ENCODE results near the gene ATRN. TPM values are rescaled to one million over a fixed set of nuclear protein-coding genes. Genes with fewer than 3 reads are reported as not detected.

The ATRN gene
- total and polyA plus RNA-seq, 2 of the 8 experiments (the other 6 are each of a cell fraction or from before 2014, with no cell fraction given): 12.0 to 17.4 TPM

DNA sequence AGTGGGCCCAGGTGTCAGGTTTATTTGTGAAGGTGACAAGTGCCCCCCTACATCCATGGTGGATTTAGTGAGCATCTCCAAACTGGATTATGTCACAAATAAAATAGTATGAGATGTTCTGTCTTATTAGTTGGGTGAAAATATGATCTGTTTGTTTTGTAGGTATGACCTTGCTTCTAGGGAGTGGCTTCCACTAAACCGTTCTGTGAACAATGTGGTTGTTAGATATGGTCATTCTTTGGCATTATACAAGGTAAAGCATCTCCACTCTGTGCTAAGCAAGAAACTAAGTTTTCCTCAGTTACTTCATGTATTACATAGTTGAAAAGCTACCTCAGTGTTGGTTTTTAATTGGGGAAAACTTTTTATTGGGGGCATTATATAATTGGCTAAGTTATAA is 88.4 kb downstream of the ATRN start:
- Histone ChIP-seq H3K23me2 (ENCODE audit: low read depth, low read length) (no peaks in the 10 kb centered on the region), H3K27ac (ENCODE audit: low read depth, low read length) (no peak overlapping the region), H3K9ac (replicated peaks in 1 of 4; ENCODE audit: extremely low read depth in 1 of 4, low read depth in 3 of 4, low read length in 3 of 4) (no peak overlapping the region), H3K56ac (replicated peaks; ENCODE audit: insufficient read length, low read depth, low read length) (no peak overlapping the region), H3K4me1 (replicated peaks in 1 of 4; ENCODE audit: control insufficient read depth in 3 of 4, insufficient read depth in 4 of 4, low read length in 3 of 4) (no peaks in the 10 kb centered on the region), H4K8ac (ENCODE audit: extremely low read depth, insufficient read depth, low read length) (no peak overlapping the region), H3K4me2 (ENCODE audit: insufficient read depth in 1 of 2, low read depth in 2 of 2, low read length in 2 of 2) (no peak overlapping the region), H3K79me1 (ENCODE audit: low read depth, low read length) (no peaks in the 10 kb centered on the region), H3K4ac (replicated peaks; ENCODE audit: insufficient read length, low read depth, low read length) (no peak overlapping the region), H3K23ac (ENCODE audit: insufficient read length) (no peak overlapping the region), H3K14ac (ENCODE audit: insufficient read length) (no peak overlapping the region), H3K9me3 (ENCODE audit: insufficient read depth in 2 of 2, low read depth in 1 of 2, low read length in 1 of 2) (no peaks in the 10 kb centered on the region), H4K5ac (ENCODE audit: insufficient read length, low read depth, low read length) (no peak overlapping the region), H4K91ac (replicated peaks; ENCODE audit: insufficient read length, low read length) (no peak overlapping the region), H3K4me3 (ENCODE audit: extremely low read depth in 1 of 4, insufficient read depth in 2 of 4, low read depth in 3 of 4, low read length in 4 of 4) (no peak overlapping the region), H4K20me1 (replicated peaks in 1 of 2; ENCODE audit: control insufficient read depth in 1 of 2, insufficient read depth in 2 of 2, low read length in 2 of 2) (peaks cover 0 to 3% of the 10 kb centered on the region in 2 experiments), H2BK12ac (ENCODE audit: low read depth, low read length) (no peak overlapping the region), H3K27me3 (replicated peaks in 1 of 4; ENCODE audit: control insufficient read depth in 3 of 4, extremely low read depth in 1 of 4, insufficient read depth in 3 of 4, low read length in 3 of 4) (no peaks in the 10 kb centered on the region), H2AK5ac (ENCODE audit: low read depth, low read length) (no peak overlapping the region), H2BK5ac (ENCODE audit: low read depth, low read length) (no peak overlapping the region), H2BK20ac (ENCODE audit: low read length) (no peak overlapping the region), H3K36me3 (ENCODE audit: control insufficient read depth in 2 of 4, insufficient read depth in 4 of 4, low read length in 3 of 4) (no peaks in the 10 kb centered on the region), H3K18ac (ENCODE audit: extremely low read depth, low read length) (no peak overlapping the region), H2AFZ (ENCODE audit: low read length) (no peak overlapping the region), H2BK15ac (ENCODE audit: low read length) (no peak overlapping the region), H3K79me2 (ENCODE audit: control insufficient read depth in 1 of 2, insufficient read depth in 2 of 2, low read length in 2 of 2) (no peaks in the 10 kb centered on the region), H2BK120ac (replicated peaks; ENCODE audit: low read depth, low read length) (no peak overlapping the region)
- 92% methylated on average over 1 of the region's 1 CpG; no CpG with 5 or more reads in 1 of the 2 experiments for WGBS, 2 experiments (ENCODE audit: extremely low coverage in 1 of 2, insufficient coverage in 1 of 2, insufficient read length in 1 of 2, insufficient replicate concordance in 2 of 2, low coverage in 1 of 2, low lambda C conversion rate in 2 of 2, missing lambda C conversion rate in 1 of 2)
- ChIA-PET CTCF (ENCODE audit: partially characterized antibody) (interaction anchor here (0.5 to 2.4 kb wide), 3 partner anchors 137 to 358 kb away, joined by 3 to 6 read pairs (median 4); no protein-coding TSS in a partner anchor), POLR2A (ENCODE audit: partially characterized antibody) (no interaction called here)
- peak; percentile 45 for FAIRE-seq
- no peak for DNase-seq (ENCODE audit: low read depth in 1 of 2, low spot score in 2 of 2)
- TF ChIP-seq CBX8 (IDR thresholded peaks at IDR 0.05; ENCODE audit: borderline replicate concordance, low read depth, low read length) (no peak), NANOG (IDR thresholded peaks at IDR 0.05; ENCODE audit: insufficient read depth, low read depth, low read length, poor library complexity, severe bottlenecking) (no peak), POLR2AphosphoS5 (IDR thresholded peaks at IDR 0.05; ENCODE audit: low read depth, low read length) (no peak), SP1 (IDR thresholded peaks at IDR 0.05; ENCODE audit: low read depth, low read length) (no peak), EZH2 (IDR thresholded peaks at IDR 0.05; ENCODE audit: low read depth, low read length, severe bottlenecking) (no peak), ASH2L (IDR thresholded peaks at IDR 0.05; ENCODE audit: low read length) (no peak), CHD1 (IDR thresholded peaks at IDR 0.05; ENCODE audit: low read depth, low read length) (no peak), KDM4A (IDR thresholded peaks at IDR 0.05; ENCODE audit: low read depth, low read length, severe bottlenecking) (no peak)
- TF ChIP-seq, protein P1, sequence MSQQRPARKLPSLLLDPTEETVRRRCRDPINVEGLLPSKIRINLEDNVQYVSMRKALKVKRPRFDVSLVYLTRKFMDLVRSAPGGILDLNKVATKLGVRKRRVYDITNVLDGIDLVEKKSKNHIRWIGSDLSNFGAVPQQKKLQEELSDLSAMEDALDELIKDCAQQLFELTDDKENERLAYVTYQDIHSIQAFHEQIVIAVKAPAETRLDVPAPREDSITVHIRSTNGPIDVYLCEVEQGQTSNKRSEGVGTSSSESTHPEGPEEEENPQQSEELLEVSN (IDR thresholded peaks at IDR 0.05): no peak

Data from H1 (cell line).